ENCODE results near the gene ARL9.

The ARL9 gene

DNA sequence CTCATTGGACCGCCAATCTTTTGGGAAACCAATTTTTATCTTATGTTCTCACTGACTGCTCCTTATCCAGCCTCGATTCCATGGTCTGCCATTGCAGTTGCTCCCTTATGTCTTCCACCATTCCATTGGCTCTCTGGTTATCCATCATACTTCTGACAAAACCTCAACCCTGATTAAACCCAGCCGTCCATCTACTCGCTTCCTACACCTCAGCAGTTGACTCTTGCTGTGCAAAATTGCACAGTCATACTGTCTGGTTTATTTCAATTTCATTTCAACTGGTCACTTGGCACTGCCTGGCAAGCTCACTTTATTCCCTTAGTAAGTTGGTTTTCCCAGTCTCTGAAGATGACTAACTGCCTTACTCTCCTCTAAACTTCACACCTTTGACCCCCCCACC lies 26.2 kb downstream of the ARL9 start:
- no peak for DNase-seq (ENCODE audit: low read depth)

DNA sequence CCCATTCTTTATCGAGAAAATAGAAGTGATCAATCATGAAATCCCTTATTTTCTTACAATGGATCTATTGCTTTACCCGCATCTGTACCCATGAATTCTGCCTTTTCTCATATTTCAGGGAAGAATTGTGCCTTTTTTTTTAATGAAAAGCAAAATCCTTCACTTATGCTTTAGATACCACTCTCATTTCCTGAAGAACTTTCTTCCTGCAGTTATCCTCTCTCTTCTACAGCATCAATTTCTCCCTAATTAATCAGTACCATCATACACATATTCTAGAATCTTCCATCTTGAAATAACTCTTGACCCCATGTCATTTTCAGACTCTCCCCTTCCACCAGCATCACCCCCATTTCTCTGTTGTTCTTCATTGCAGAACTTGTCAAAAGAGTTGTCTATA lies 26.6 kb downstream of the ARL9 start:
- no peak for DNase-seq (ENCODE audit: low read depth)

DNA sequence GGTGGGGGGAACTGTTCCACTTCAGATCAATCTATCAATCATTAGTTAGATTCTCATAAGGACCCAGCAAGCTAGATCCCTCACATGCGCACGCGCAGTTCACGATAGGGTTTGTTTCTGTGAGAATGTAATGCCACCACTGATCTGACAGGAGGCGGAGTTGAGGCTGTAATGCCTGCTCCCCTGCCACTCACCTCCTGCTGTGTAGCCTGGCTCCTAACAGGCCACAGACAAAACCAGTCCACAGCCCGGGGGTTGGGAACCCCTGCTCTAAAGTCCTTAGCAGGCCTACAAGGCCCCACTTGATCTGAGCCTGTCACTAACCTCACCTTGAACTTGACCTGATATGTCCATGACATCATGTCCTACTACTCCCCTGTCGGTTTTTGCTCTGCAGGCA lies 30.3 kb downstream of the ARL9 start:
- no peak for DNase-seq (ENCODE audit: low read depth)

DNA sequence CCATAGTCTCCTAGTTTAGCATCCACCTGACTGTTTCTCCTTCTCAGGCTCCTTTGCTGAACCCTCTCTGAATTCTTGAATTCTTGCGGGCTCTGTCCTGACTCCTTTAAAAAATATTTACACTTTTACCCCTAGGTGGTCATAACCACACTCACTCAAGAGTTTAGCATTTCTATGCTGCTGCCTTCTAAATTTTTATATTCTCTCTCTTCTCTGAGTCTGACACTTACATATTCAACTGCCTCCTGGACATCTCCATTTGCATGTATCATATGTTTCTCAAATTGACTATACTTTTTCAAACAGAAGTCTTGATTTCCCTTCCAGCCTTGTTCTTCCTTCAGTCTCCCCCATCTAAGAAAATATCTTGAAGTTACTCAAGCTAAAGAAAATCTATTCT lies 31.6 kb downstream of the ARL9 start:
- no peak for DNase-seq (ENCODE audit: low read depth)

DNA sequence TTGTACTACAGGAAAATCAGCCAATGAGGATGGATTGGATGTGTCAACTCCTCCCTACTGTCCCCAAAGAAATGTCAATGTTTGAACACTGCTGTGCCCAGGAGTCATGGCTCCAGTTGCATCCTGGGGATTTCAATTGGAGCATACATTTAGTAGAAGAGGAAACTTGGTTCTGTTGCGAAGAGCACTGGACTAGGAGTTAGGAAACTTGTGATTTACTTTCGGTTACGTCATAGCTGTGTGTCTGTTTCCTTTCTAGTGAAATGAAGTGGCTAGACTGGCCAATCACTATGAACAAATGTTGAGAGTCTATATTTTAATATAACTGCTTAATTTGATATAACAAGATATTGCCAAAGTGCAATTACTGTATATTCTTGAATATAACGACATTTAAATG lies 35.2 kb downstream of the ARL9 start:
- no peak for DNase-seq (ENCODE audit: low read depth)

DNA sequence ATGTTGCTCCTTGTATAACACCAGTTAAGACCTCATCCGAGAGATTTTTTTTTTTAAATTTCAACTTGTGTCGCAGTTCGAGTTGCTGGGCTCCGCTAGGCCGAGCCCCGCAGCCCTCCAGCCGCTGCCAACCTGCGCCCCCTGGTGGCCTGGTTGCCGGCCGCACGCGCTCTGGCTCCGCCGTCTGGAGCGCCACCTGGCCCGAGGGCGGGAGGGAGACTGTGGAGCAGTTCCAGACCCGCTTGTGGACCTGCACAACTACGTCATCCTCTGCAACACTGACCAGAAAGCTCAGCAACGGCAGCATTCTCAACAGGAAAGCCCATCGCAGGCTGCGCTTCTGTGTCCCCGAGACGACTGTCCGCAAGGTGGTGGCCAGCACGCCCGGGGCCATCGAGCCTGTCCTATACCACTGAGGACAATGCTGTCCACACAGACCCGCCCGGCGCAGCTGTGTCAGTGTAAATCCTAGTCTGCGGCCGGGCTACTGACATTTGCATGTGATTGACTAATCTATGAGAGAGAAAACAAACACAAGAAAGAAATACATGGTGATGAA lies 39.1 kb downstream of the ARL9 start:
- DNase-seq (ENCODE audit: low read depth): peak; percentile 87

DNA sequence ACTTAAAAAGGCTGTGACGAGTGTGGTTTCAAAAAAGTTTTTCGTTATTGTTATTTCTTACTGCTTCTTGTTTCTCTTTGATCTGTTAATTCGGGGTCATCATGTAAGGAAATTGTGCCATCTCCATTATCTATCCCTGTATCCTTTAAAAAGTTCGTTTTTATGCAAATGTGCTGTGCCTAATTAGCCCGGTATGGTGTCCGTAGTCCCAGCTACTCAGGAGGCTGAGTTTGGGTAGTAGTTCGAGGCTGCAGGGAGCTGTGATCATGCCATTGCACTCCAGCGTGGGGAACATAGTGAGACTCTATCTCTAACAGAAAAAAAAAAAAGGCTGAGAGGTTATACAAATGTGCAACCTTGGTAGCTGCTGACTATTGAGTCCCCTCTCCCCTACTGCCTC lies 45.1 kb downstream of the ARL9 start:
- DNase-seq (ENCODE audit: low read depth): no peak

DNA sequence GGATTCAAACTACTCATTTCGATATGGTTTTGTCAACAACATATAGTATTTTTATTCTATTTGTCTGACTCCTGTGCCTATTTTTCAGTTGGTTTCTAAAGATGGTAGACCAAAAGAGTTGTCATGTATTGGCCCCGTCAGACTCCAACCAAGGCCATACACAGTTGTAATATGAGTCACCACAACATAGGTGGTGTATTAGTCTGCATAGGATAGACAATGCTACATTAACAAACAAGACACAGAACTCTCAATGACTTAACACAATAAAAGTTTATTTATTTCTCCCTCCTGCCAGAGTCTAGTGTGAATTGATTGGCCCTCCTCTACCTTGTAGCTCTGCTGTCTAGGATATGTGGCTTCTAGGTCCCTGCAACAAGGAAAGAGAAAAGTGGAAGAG lies 45.9 kb downstream of the ARL9 start:
- no peak for DNase-seq (ENCODE audit: low read depth)

DNA sequence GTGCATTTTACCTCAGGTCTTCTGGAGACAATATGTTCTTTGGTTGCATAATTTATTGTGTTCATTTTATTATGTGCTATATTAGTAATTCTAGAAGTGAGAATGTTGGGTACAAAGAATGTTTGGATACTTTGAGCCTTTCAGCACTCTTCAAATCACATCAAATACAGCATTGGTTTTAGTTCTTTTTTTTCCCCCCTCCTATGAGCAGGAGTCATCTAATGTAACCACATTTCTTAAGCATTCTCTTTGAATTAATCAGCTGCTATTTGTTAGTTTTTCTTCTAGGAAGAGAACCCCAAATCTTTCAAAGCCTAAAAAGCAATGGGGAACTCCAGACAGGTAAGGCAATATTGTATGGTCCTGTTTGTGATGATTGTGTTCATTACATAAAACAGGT lies 46.7 kb downstream of the ARL9 start:
- DNase-seq (ENCODE audit: low read depth): no peak

DNA sequence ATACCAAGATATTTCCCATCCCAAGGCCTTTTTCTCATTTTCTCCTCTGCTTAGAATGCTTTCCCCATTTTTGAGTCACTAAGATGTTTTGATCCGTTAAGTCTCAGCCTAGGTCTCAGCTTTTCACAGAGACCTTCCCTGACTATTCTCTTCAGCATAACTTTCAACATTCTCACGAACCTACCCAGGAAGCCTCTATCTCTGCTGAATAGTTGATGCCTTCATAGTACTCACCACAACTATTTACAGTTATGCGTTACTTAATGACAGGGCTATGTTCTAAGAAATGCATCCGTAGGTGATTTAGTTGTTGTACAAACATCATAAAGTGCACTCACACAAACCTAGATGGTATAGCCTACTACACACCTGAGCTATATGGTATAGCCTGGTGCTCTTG lies 64.5 kb downstream of the ARL9 start:
- no peak for DNase-seq (ENCODE audit: low read depth)

Measured in activated T-cell treated with anti-CD3 and anti-CD28 coated beads for 48 hours (primary cell).